ENCODE results near the gene PHF23.

The PHF23 gene

GRCh38 chr17:7196651-7197401 lies 42.4 kb downstream of the PHF23 start:
- Histone ChIP-seq H3K27ac (replicated peaks; ENCODE audit: low read length) (no peak overlapping the region), H3K9ac (ENCODE audit: low read depth, low read length, poor library complexity) (no peak overlapping the region), H3K14ac (ENCODE audit: low read length) (no peak overlapping the region), H2BK120ac (ENCODE audit: low read depth, low read length) (no peak overlapping the region), H3K4ac (ENCODE audit: low read length) (no peak overlapping the region), H3K4me1 (ENCODE audit: control insufficient read depth in 2 of 2, insufficient read depth in 1 of 2, low read depth in 1 of 2, low read length in 2 of 2) (no peaks in the 10 kb centered on the region), H3K9me3 (replicated peaks in 1 of 2; ENCODE audit: control insufficient read depth in 2 of 2, insufficient read depth in 1 of 2, low read depth in 1 of 2, low read length in 2 of 2) (no peaks in the 10 kb centered on the region), H2BK15ac (ENCODE audit: low read length) (no peak overlapping the region), H3K79me1 (ENCODE audit: low read depth, low read length) (peaks cover 3% of the 10 kb centered on the region), H2AK5ac (ENCODE audit: low read depth, low read length) (no peak overlapping the region), H4K91ac (ENCODE audit: low read depth, low read length, poor library complexity) (no peak overlapping the region), H2AFZ (ENCODE audit: low read length) (no peak overlapping the region), H4K8ac (ENCODE audit: low read depth, low read length) (no peak overlapping the region), H2BK12ac (ENCODE audit: low read length) (no peak overlapping the region), H3K23ac (ENCODE audit: low read depth, low read length, poor library complexity) (no peak overlapping the region), H3K4me2 (ENCODE audit: insufficient read depth, low read length, poor library complexity, severe bottlenecking) (no peak overlapping the region), H2BK5ac (ENCODE audit: low read length) (no peak overlapping the region), H3K4me3 (ENCODE audit: low read length in 2 of 2) (no peak overlapping the region), H3K27me3 (ENCODE audit: control insufficient read depth in 3 of 3, insufficient read depth in 3 of 3, low read depth in 1 of 3, low read length in 3 of 3) (no peaks in the 10 kb centered on the region), H3K36me3 (replicated peaks in 1 of 2; ENCODE audit: control insufficient read depth in 2 of 2, insufficient read depth in 2 of 2, low read length in 2 of 2) (peaks cover 50 to 85% of the 10 kb centered on the region in 2 donors), H3K18ac (ENCODE audit: low read length) (no peak overlapping the region)
- WGBS, 2 donors (ENCODE audit: extremely low coverage in 2 of 2, insufficient read length in 2 of 2, insufficient replicate concordance in 1 of 2): no CpG with 5 or more reads among the region's 22 CpGs
- DNase-seq (ENCODE audit: low spot score): no peak

GRCh38 chr17:7195971-7196370 lies 43.3 kb downstream of the PHF23 start:
- Histone ChIP-seq H4K8ac (ENCODE audit: low read depth, low read length) (no peak overlapping the region), H2BK120ac (ENCODE audit: low read depth, low read length) (no peak overlapping the region), H3K36me3 (replicated peaks in 1 of 2; ENCODE audit: control insufficient read depth in 2 of 2, insufficient read depth in 2 of 2, low read length in 2 of 2) (peaks cover 53 to 85% of the 10 kb centered on the region in 2 donors), H3K79me1 (ENCODE audit: low read depth, low read length) (peaks cover 3% of the 10 kb centered on the region), H2BK5ac (ENCODE audit: low read length) (no peak overlapping the region), H2BK15ac (ENCODE audit: low read length) (no peak overlapping the region), H3K9me3 (replicated peaks in 1 of 2; ENCODE audit: control insufficient read depth in 2 of 2, insufficient read depth in 1 of 2, low read depth in 1 of 2, low read length in 2 of 2) (no peaks in the 10 kb centered on the region), H3K27ac (replicated peaks; ENCODE audit: low read length) (no peak overlapping the region), H2AK5ac (ENCODE audit: low read depth, low read length) (no peak overlapping the region), H3K18ac (ENCODE audit: low read length) (no peak overlapping the region), H4K91ac (ENCODE audit: low read depth, low read length, poor library complexity) (no peak overlapping the region), H3K4ac (ENCODE audit: low read length) (no peak overlapping the region), H3K9ac (ENCODE audit: low read depth, low read length, poor library complexity) (no peak overlapping the region), H3K4me3 (ENCODE audit: low read length in 2 of 2) (no peak overlapping the region), H2BK12ac (ENCODE audit: low read length) (no peak overlapping the region), H2AFZ (ENCODE audit: low read length) (no peak overlapping the region), H3K23ac (ENCODE audit: low read depth, low read length, poor library complexity) (no peak overlapping the region), H3K4me2 (ENCODE audit: insufficient read depth, low read length, poor library complexity, severe bottlenecking) (no peak overlapping the region), H3K14ac (ENCODE audit: low read length) (no peak overlapping the region), H3K4me1 (ENCODE audit: control insufficient read depth in 2 of 2, insufficient read depth in 1 of 2, low read depth in 1 of 2, low read length in 2 of 2) (peaks cover 0 to 3% of the 10 kb centered on the region in 2 donors), H3K27me3 (ENCODE audit: control insufficient read depth in 3 of 3, insufficient read depth in 3 of 3, low read depth in 1 of 3, low read length in 3 of 3) (no peaks in the 10 kb centered on the region)
- no peak for DNase-seq (ENCODE audit: low spot score)
- no CpG with 5 or more reads among the region's 12 CpGs for WGBS, 2 donors (ENCODE audit: extremely low coverage in 2 of 2, insufficient read length in 2 of 2, insufficient replicate concordance in 1 of 2)

GRCh38 chr17:7192271-7192937 lies 46.9 kb downstream of the PHF23 start:
- no peak overlapping the region for H2BK12ac ChIP-seq (ENCODE audit: low read length)
- no peak overlapping the region for H3K4me2 ChIP-seq (ENCODE audit: insufficient read depth, low read length, poor library complexity, severe bottlenecking)
- no peak overlapping the region for H3K18ac ChIP-seq (ENCODE audit: low read length)
- no peak overlapping the region for H4K91ac ChIP-seq (ENCODE audit: low read depth, low read length, poor library complexity)
- no peak overlapping the region for H3K4ac ChIP-seq (ENCODE audit: low read length)
- H2AK5ac ChIP-seq (ENCODE audit: low read depth, low read length): no peak overlapping the region
- no peaks in the 10 kb centered on the region for H3K27me3 ChIP-seq (ENCODE audit: control insufficient read depth in 3 of 3, insufficient read depth in 3 of 3, low read depth in 1 of 3, low read length in 3 of 3)
- no peak overlapping the region for H4K8ac ChIP-seq (ENCODE audit: low read depth, low read length)
- no peak overlapping the region for H3K14ac ChIP-seq (ENCODE audit: low read length)
- H3K9ac ChIP-seq (ENCODE audit: low read depth, low read length, poor library complexity): no peak overlapping the region
- WGBS, 2 donors (ENCODE audit: extremely low coverage in 2 of 2, insufficient read length in 2 of 2, insufficient replicate concordance in 1 of 2): no CpG with 5 or more reads among the region's 12 CpGs
- H3K79me1 ChIP-seq (ENCODE audit: low read depth, low read length): peaks cover 3% of the 10 kb centered on the region
- no peak overlapping the region for H3K4me3 ChIP-seq (ENCODE audit: low read length in 2 of 2)
- no peak overlapping the region for H2BK15ac ChIP-seq (ENCODE audit: low read length)
- H2BK120ac ChIP-seq (ENCODE audit: low read depth, low read length): no peak overlapping the region
- H3K4me1 ChIP-seq (ENCODE audit: control insufficient read depth in 2 of 2, insufficient read depth in 1 of 2, low read depth in 1 of 2, low read length in 2 of 2): peaks cover 0 to 5% of the 10 kb centered on the region in 2 donors
- DNase-seq (ENCODE audit: low spot score): no peak
- no peak overlapping the region for H2AFZ ChIP-seq (ENCODE audit: low read length)
- no peak overlapping the region for H2BK5ac ChIP-seq (ENCODE audit: low read length)
- peak overlapping the region; percentile 12 for H3K27ac ChIP-seq (replicated peaks; ENCODE audit: low read length)
- no peak overlapping the region for H3K23ac ChIP-seq (ENCODE audit: low read depth, low read length, poor library complexity)
- H3K9me3 ChIP-seq (replicated peaks in 1 of 2; ENCODE audit: control insufficient read depth in 2 of 2, insufficient read depth in 1 of 2, low read depth in 1 of 2, low read length in 2 of 2): no peaks in the 10 kb centered on the region
- H3K36me3 ChIP-seq (replicated peaks in 1 of 2; ENCODE audit: control insufficient read depth in 2 of 2, insufficient read depth in 2 of 2, low read length in 2 of 2): peaks cover 55 to 92% of the 10 kb centered on the region in 2 donors

- DNase-seq (ENCODE audit: low spot score): peak; percentile 73
- Histone ChIP-seq H2BK15ac (ENCODE audit: low read length) (no peak overlapping the region), H3K4ac (ENCODE audit: low read length) (no peak overlapping the region), H3K23ac (ENCODE audit: low read depth, low read length, poor library complexity) (no peak overlapping the region), H3K36me3 (replicated peaks in 1 of 2; ENCODE audit: control insufficient read depth in 2 of 2, insufficient read depth in 2 of 2, low read length in 2 of 2) (peaks cover 52 to 85% of the 10 kb centered on the region in 2 donors), H2BK12ac (ENCODE audit: low read length) (no peak overlapping the region), H3K9ac (ENCODE audit: low read depth, low read length, poor library complexity) (no peak overlapping the region), H3K14ac (ENCODE audit: low read length) (no peak overlapping the region), H2BK5ac (ENCODE audit: low read length) (no peak overlapping the region), H4K91ac (ENCODE audit: low read depth, low read length, poor library complexity) (no peak overlapping the region), H3K4me1 (ENCODE audit: control insufficient read depth in 2 of 2, insufficient read depth in 1 of 2, low read depth in 1 of 2, low read length in 2 of 2) (peaks cover 0 to 5% of the 10 kb centered on the region in 2 donors), H3K79me1 (ENCODE audit: low read depth, low read length) (peaks cover 3% of the 10 kb centered on the region), H3K4me3 (ENCODE audit: low read length in 2 of 2) (no peak overlapping the region), H3K27ac (replicated peaks; ENCODE audit: low read length) (peak overlapping the region; percentile 12), H2AFZ (ENCODE audit: low read length) (no peak overlapping the region), H2AK5ac (ENCODE audit: low read depth, low read length) (peak overlapping the region; percentile 81), H3K18ac (ENCODE audit: low read length) (peak overlapping the region; percentile 71), H4K8ac (ENCODE audit: low read depth, low read length) (no peak overlapping the region), H3K27me3 (ENCODE audit: control insufficient read depth in 3 of 3, insufficient read depth in 3 of 3, low read depth in 1 of 3, low read length in 3 of 3) (no peaks in the 10 kb centered on the region), H2BK120ac (ENCODE audit: low read depth, low read length) (no peak overlapping the region), H3K9me3 (replicated peaks in 1 of 2; ENCODE audit: control insufficient read depth in 2 of 2, insufficient read depth in 1 of 2, low read depth in 1 of 2, low read length in 2 of 2) (no peaks in the 10 kb centered on the region), H3K4me2 (ENCODE audit: insufficient read depth, low read length, poor library complexity, severe bottlenecking) (no peak overlapping the region)
- no CpG with 5 or more reads among the region's 26 CpGs for WGBS, 2 donors (ENCODE audit: extremely low coverage in 2 of 2, insufficient read length in 2 of 2, insufficient replicate concordance in 1 of 2)
Observed at GRCh38 chr17:7191571-7192270, 47.5 kb downstream of the PHF23 start.

All from neuronal stem cell (in vitro differentiated cells).